ENCODE measurements around the gene TRIM3.

DNA sequence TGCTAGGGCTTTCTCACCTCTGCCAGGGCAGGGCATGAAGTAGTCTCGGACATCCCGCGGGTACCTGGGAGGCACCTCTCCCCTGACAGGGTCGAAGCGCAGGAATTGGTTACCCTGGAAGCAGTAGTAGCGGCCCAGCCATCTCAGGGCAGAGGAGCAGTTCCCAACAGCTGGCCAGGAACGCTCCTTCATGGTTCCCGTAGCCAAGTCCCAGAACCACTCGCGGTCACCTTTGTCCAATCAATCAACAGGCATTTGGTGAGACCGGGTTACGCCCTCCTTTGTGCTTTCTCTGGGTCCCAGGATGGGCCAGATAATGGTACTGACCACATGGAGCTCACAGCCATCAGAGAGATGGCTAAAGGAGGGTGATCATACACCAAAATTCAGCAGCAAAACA is 36.3 kb downstream of the TRIM3 start:
- TF ChIP-seq, protein P1, sequence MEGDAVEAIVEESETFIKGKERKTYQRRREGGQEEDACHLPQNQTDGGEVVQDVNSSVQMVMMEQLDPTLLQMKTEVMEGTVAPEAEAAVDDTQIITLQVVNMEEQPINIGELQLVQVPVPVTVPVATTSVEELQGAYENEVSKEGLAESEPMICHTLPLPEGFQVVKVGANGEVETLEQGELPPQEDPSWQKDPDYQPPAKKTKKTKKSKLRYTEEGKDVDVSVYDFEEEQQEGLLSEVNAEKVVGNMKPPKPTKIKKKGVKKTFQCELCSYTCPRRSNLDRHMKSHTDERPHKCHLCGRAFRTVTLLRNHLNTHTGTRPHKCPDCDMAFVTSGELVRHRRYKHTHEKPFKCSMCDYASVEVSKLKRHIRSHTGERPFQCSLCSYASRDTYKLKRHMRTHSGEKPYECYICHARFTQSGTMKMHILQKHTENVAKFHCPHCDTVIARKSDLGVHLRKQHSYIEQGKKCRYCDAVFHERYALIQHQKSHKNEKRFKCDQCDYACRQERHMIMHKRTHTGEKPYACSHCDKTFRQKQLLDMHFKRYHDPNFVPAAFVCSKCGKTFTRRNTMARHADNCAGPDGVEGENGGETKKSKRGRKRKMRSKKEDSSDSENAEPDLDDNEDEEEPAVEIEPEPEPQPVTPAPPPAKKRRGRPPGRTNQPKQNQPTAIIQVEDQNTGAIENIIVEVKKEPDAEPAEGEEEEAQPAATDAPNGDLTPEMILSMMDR (IDR thresholded peaks at IDR 0.05 in 4 of 5, conservative IDR thresholded peaks at IDR 0.05 in 1 of 5): no peak
- TF ChIP-seq POLR2A (IDR thresholded peaks at IDR 0.05): no peak
